ENCODE results near the gene PTRH1.

DNA sequence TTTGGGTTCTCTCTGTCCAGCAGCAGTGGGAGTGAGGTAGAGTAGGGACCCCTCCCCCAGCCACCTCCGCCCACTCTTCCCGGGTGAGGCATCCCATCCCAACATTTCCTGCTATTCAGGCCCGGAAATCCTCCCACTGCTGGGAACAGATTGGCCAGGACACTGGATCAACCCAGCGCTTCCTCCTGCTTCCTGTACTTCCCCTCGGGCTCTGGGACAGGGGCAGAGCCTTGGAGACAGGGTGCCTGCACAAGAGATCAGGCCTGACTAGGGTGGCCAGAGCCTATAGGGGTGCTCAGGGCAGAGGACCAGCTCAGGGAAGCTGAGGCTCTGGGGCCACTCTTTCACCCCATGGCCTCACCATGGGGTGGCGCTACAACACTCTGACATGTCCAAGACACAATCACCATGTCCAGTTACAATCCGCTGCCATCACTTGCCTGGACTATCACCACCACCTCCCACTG is 48.5 kb upstream of the PTRH1 start:
- no peak for TF ChIP-seq RXRB (CRISPR knock-in tag; IDR thresholded peaks at IDR 0.05; ENCODE audit: borderline replicate concordance)
- no peak for TF ChIP-seq RNF2 (conservative IDR thresholded peaks at IDR 0.05; ENCODE audit: low read depth)
- TF ChIP-seq, protein P1, sequence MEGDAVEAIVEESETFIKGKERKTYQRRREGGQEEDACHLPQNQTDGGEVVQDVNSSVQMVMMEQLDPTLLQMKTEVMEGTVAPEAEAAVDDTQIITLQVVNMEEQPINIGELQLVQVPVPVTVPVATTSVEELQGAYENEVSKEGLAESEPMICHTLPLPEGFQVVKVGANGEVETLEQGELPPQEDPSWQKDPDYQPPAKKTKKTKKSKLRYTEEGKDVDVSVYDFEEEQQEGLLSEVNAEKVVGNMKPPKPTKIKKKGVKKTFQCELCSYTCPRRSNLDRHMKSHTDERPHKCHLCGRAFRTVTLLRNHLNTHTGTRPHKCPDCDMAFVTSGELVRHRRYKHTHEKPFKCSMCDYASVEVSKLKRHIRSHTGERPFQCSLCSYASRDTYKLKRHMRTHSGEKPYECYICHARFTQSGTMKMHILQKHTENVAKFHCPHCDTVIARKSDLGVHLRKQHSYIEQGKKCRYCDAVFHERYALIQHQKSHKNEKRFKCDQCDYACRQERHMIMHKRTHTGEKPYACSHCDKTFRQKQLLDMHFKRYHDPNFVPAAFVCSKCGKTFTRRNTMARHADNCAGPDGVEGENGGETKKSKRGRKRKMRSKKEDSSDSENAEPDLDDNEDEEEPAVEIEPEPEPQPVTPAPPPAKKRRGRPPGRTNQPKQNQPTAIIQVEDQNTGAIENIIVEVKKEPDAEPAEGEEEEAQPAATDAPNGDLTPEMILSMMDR (CRISPR knock-in tag; IDR thresholded peaks at IDR 0.05) = peak; percentile 70
- no peak for TF ChIP-seq JUN (CRISPR knock-in tag; IDR thresholded peaks at IDR 0.05)
- TF ChIP-seq NFYC (CRISPR knock-in tag; IDR thresholded peaks at IDR 0.05) = no peak
- TF ChIP-seq, protein P2, sequence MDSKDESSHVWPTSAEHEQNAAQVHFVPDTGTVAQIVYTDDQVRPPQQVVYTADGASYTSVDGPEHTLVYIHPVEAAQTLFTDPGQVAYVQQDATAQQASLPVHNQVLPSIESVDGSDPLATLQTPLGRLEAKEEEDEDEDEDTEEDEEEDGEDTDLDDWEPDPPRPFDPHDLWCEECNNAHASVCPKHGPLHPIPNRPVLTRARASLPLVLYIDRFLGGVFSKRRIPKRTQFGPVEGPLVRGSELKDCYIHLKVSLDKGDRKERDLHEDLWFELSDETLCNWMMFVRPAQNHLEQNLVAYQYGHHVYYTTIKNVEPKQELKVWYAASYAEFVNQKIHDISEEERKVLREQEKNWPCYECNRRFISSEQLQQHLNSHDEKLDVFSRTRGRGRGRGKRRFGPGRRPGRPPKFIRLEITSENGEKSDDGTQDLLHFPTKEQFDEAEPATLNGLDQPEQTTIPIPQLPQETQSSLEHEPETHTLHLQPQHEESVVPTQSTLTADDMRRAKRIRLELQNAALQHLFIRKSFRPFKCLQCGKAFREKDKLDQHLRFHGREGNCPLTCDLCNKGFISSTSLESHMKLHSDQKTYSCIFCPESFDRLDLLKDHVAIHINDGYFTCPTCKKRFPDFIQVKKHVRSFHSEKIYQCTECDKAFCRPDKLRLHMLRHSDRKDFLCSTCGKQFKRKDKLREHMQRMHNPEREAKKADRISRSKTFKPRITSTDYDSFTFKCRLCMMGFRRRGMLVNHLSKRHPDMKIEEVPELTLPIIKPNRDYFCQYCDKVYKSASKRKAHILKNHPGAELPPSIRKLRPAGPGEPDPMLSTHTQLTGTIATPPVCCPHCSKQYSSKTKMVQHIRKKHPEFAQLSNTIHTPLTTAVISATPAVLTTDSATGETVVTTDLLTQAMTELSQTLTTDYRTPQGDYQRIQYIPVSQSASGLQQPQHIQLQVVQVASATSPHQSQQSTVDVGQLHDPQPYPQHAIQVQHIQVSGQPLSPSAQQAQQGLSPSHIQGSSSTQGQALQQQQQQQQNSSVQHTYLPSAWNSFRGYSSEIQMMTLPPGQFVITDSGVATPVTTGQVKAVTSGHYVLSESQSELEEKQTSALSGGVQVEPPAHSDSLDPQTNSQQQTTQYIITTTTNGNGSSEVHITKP (CRISPR knock-in tag; IDR thresholded peaks at IDR 0.05; ENCODE audit: low read depth) = no peak
- TF ChIP-seq, protein P3, sequence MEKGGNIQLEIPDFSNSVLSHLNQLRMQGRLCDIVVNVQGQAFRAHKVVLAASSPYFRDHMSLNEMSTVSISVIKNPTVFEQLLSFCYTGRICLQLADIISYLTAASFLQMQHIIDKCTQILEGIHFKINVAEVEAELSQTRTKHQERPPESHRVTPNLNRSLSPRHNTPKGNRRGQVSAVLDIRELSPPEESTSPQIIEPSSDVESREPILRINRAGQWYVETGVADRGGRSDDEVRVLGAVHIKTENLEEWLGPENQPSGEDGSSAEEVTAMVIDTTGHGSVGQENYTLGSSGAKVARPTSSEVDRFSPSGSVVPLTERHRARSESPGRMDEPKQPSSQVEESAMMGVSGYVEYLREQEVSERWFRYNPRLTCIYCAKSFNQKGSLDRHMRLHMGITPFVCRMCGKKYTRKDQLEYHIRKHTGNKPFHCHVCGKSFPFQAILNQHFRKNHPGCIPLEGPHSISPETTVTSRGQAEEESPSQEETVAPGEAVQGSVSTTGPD (CRISPR knock-in tag; IDR thresholded peaks at IDR 0.05) = no peak
- no peak for TF ChIP-seq PHB2 (IDR thresholded peaks at IDR 0.05; ENCODE audit: partially characterized antibody)
- TF ChIP-seq POLR2AphosphoS5 (IDR thresholded peaks at IDR 0.05; ENCODE audit: low read depth, low read length) = no peak
- no peak for TF ChIP-seq GABPA (IDR thresholded peaks at IDR 0.05; ENCODE audit: low read depth, low read length)
- TF ChIP-seq GABPA (CRISPR knock-in tag; IDR thresholded peaks at IDR 0.05; ENCODE audit: low read depth) = no peak
